Measurements from ENCODE around the gene SCD5.

DNA sequence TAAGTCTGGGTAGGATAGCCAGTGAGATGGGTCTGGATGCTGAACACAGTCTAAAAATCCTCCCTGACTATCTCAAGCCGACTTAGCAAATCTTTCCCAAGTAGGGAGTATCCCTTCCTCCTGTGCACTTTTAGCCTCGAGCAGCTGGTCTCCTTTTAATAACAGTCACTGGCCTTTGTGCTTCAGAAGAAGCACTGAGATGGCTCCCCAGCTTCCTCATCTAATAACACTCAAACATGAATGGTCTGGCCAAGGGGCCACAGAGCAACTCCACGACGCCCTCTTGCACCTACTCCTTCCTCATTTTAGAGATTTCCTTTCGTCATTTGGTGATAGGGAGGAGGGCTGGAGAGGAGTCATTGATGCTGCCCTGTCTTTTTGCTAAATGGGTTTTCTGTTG lies 158.1 kb downstream of the SCD5 start:
- no peak for TF ChIP-seq ZNF585B (tag by site-specific recombination; IDR thresholded peaks at IDR 0.05)
- TF ChIP-seq, protein P1, sequence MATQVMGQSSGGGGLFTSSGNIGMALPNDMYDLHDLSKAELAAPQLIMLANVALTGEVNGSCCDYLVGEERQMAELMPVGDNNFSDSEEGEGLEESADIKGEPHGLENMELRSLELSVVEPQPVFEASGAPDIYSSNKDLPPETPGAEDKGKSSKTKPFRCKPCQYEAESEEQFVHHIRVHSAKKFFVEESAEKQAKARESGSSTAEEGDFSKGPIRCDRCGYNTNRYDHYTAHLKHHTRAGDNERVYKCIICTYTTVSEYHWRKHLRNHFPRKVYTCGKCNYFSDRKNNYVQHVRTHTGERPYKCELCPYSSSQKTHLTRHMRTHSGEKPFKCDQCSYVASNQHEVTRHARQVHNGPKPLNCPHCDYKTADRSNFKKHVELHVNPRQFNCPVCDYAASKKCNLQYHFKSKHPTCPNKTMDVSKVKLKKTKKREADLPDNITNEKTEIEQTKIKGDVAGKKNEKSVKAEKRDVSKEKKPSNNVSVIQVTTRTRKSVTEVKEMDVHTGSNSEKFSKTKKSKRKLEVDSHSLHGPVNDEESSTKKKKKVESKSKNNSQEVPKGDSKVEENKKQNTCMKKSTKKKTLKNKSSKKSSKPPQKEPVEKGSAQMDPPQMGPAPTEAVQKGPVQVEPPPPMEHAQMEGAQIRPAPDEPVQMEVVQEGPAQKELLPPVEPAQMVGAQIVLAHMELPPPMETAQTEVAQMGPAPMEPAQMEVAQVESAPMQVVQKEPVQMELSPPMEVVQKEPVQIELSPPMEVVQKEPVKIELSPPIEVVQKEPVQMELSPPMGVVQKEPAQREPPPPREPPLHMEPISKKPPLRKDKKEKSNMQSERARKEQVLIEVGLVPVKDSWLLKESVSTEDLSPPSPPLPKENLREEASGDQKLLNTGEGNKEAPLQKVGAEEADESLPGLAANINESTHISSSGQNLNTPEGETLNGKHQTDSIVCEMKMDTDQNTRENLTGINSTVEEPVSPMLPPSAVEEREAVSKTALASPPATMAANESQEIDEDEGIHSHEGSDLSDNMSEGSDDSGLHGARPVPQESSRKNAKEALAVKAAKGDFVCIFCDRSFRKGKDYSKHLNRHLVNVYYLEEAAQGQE (tag by site-specific recombination; IDR thresholded peaks at IDR 0.05): no peak
- TF ChIP-seq, protein P2, sequence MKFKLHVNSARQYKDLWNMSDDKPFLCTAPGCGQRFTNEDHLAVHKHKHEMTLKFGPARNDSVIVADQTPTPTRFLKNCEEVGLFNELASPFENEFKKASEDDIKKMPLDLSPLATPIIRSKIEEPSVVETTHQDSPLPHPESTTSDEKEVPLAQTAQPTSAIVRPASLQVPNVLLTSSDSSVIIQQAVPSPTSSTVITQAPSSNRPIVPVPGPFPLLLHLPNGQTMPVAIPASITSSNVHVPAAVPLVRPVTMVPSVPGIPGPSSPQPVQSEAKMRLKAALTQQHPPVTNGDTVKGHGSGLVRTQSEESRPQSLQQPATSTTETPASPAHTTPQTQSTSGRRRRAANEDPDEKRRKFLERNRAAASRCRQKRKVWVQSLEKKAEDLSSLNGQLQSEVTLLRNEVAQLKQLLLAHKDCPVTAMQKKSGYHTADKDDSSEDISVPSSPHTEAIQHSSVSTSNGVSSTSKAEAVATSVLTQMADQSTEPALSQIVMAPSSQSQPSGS (tag by site-specific recombination; IDR thresholded peaks at IDR 0.05; ENCODE audit: low read depth): no peak
- TF ChIP-seq GLIS2 (tag by site-specific recombination; IDR thresholded peaks at IDR 0.05): no peak
- TF ChIP-seq, protein P3, sequence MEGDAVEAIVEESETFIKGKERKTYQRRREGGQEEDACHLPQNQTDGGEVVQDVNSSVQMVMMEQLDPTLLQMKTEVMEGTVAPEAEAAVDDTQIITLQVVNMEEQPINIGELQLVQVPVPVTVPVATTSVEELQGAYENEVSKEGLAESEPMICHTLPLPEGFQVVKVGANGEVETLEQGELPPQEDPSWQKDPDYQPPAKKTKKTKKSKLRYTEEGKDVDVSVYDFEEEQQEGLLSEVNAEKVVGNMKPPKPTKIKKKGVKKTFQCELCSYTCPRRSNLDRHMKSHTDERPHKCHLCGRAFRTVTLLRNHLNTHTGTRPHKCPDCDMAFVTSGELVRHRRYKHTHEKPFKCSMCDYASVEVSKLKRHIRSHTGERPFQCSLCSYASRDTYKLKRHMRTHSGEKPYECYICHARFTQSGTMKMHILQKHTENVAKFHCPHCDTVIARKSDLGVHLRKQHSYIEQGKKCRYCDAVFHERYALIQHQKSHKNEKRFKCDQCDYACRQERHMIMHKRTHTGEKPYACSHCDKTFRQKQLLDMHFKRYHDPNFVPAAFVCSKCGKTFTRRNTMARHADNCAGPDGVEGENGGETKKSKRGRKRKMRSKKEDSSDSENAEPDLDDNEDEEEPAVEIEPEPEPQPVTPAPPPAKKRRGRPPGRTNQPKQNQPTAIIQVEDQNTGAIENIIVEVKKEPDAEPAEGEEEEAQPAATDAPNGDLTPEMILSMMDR (tag by site-specific recombination; IDR thresholded peaks at IDR 0.05): no peak
- no peak for TF ChIP-seq ZNF830 (tag by site-specific recombination; IDR thresholded peaks at IDR 0.05; ENCODE audit: low read depth)
